HepG2 (cell line): Measurements from ENCODE around the gene COQ4. TPM values are rescaled to one million over a fixed set of nuclear protein-coding genes. Genes with fewer than 3 reads are reported as not detected.

ENCODE experiments used
- FOXA3 ChIP-seq: IDR thresholded peaks from 2 replicates; pipeline ENCODE4 v1.6.1; 2016; ENCODE audit warnings: missing genetic modification reagents, missing compliant biosample characterization
- HNF4A ChIP-seq: sonication (generic); formaldehyde crosslinking; IDR thresholded peaks from 2 replicates; pipeline ENCODE4 v1.4.0; 2020; ENCODE audit warnings: missing genetic modification reagents
- MAZ ChIP-seq, 2 experiments: sonication (generic) in 1 of 2; formaldehyde crosslinking in 1 of 2; IDR thresholded peaks; 2 replicates each; pipeline versions ENCODE4 v1.5.0 to v1.6.1; 2012 to 2020; ENCODE audit warnings: low read depth in 2 of 2, mild to moderate bottlenecking in 2 of 2, borderline replicate concordance in 1 of 2, improper control_type of control experiment in 1 of 2, low read length in 1 of 2, missing genetic modification reagents in 1 of 2, moderate library complexity in 1 of 2
- MIXL1 ChIP-seq: IDR thresholded peaks from 2 replicates; pipeline ENCODE4 v1.6.1; 2016
- NFKB2 ChIP-seq: sonication (generic); formaldehyde crosslinking; IDR thresholded peaks from 2 replicates; pipeline ENCODE4 v1.4.0; 2020; ENCODE audit warnings: missing genetic modification reagents, borderline replicate concordance
- PRDM15 ChIP-seq: sonication (generic); formaldehyde crosslinking; IDR thresholded peaks from 2 replicates; pipeline ENCODE4 v1.4.0; 2020; ENCODE audit warnings: missing genetic modification reagents
- ZBTB38 ChIP-seq: sonication (generic); formaldehyde crosslinking; IDR thresholded peaks from 2 replicates; pipeline ENCODE4 v1.5.1; 2020; ENCODE audit warnings: mild to moderate bottlenecking, missing genetic modification reagents
- ZFYVE20 ChIP-seq: sonication (generic); formaldehyde crosslinking; IDR thresholded peaks from 2 replicates; pipeline ENCODE4 v1.8.0; 2023; ENCODE audit warnings: low read depth, mild to moderate bottlenecking, moderate library complexity, missing genetic modification reagents, borderline replicate concordance
- ZIK1 ChIP-seq: sonication (generic); formaldehyde crosslinking; IDR thresholded peaks from 2 replicates; pipeline ENCODE4 v1.5.0; 2020; ENCODE audit warnings: mild to moderate bottlenecking, low read depth, missing genetic modification reagents, borderline replicate concordance
- ZNF121 ChIP-seq: sonication (generic); formaldehyde crosslinking; IDR thresholded peaks from 2 replicates; pipeline ENCODE4 v1.5.0; 2020; ENCODE audit warnings: mild to moderate bottlenecking, missing genetic modification reagents
- ZNF138 ChIP-seq: sonication (generic); formaldehyde crosslinking; IDR thresholded peaks from 2 replicates; pipeline ENCODE4 v1.5.0; 2020; ENCODE audit warnings: mild to moderate bottlenecking, low read depth, missing genetic modification reagents
- ZNF572 ChIP-seq: sonication (generic); formaldehyde crosslinking; IDR thresholded peaks from 2 replicates; pipeline ENCODE4 v1.5.1; 2020; ENCODE audit warnings: mild to moderate bottlenecking, missing genetic modification reagents
- ZNF674 ChIP-seq: sonication (generic); formaldehyde crosslinking; IDR thresholded peaks from 2 replicates; pipeline ENCODE4 v1.5.0; 2020; ENCODE audit warnings: low read depth, mild to moderate bottlenecking, missing genetic modification reagents
- polyA plus RNA-seq, 8 experiments: library from polyadenylated mRNA; depleted of rRNA in 3 of 8; stranded (reverse) in 7 of 8; unstranded in 1 of 8; fragments of >200 nt; fragmentation: Illumina TruSeq in 4 of 8; extraction: Trizol in 4 of 8; gene quantifications; 2 replicates each; pipeline versions ENCODE4 v1.2.1 to v1.2.3, GENCODE V29; 2011 to 2016; ENCODE audit warnings: low read depth in 4 of 8, missing spikeins in 1 of 8, mixed read lengths in 1 of 8; ENCODE audit not compliant: insufficient read depth in 1 of 8
- total RNA-seq, 5 experiments: library from RNA; depleted of rRNA; stranded (reverse); fragments of >200 nt; fragmentation: Illumina TruSeq; extraction: Trizol; gene quantifications; 2 replicates each; pipeline ENCODE4 v1.2.3, GENCODE V29; 2016; ENCODE audit warnings: low read depth in 1 of 5
- TF ChIP-seq, protein P1 (sequence below): sonication (generic); formaldehyde crosslinking; IDR thresholded peaks from 2 replicates; pipeline ENCODE4 v1.9.0; 2021; ENCODE audit warnings: mild to moderate bottlenecking, missing genetic modification reagents
- TF ChIP-seq, protein P2 (sequence below): IDR thresholded peaks from 2 replicates; pipeline ENCODE4 v1.6.1; 2016
- TF ChIP-seq, protein P3 (sequence below): IDR thresholded peaks from 2 replicates; pipeline ENCODE4 v1.6.1; 2016; ENCODE audit warnings: missing biosample characterization, missing genetic modification reagents, low read depth

Gene COQ4
- total and polyA plus RNA-seq, 2 of the 13 experiments (the other 11 are each of a cell fraction or from before 2014, with no cell fraction given): 26.1 to 36.0 TPM

GRCh38 chr9:128296340-128297220 lies 26.1 kb upstream of the COQ4 start (continued):
- TF ChIP-seq, protein P1, sequence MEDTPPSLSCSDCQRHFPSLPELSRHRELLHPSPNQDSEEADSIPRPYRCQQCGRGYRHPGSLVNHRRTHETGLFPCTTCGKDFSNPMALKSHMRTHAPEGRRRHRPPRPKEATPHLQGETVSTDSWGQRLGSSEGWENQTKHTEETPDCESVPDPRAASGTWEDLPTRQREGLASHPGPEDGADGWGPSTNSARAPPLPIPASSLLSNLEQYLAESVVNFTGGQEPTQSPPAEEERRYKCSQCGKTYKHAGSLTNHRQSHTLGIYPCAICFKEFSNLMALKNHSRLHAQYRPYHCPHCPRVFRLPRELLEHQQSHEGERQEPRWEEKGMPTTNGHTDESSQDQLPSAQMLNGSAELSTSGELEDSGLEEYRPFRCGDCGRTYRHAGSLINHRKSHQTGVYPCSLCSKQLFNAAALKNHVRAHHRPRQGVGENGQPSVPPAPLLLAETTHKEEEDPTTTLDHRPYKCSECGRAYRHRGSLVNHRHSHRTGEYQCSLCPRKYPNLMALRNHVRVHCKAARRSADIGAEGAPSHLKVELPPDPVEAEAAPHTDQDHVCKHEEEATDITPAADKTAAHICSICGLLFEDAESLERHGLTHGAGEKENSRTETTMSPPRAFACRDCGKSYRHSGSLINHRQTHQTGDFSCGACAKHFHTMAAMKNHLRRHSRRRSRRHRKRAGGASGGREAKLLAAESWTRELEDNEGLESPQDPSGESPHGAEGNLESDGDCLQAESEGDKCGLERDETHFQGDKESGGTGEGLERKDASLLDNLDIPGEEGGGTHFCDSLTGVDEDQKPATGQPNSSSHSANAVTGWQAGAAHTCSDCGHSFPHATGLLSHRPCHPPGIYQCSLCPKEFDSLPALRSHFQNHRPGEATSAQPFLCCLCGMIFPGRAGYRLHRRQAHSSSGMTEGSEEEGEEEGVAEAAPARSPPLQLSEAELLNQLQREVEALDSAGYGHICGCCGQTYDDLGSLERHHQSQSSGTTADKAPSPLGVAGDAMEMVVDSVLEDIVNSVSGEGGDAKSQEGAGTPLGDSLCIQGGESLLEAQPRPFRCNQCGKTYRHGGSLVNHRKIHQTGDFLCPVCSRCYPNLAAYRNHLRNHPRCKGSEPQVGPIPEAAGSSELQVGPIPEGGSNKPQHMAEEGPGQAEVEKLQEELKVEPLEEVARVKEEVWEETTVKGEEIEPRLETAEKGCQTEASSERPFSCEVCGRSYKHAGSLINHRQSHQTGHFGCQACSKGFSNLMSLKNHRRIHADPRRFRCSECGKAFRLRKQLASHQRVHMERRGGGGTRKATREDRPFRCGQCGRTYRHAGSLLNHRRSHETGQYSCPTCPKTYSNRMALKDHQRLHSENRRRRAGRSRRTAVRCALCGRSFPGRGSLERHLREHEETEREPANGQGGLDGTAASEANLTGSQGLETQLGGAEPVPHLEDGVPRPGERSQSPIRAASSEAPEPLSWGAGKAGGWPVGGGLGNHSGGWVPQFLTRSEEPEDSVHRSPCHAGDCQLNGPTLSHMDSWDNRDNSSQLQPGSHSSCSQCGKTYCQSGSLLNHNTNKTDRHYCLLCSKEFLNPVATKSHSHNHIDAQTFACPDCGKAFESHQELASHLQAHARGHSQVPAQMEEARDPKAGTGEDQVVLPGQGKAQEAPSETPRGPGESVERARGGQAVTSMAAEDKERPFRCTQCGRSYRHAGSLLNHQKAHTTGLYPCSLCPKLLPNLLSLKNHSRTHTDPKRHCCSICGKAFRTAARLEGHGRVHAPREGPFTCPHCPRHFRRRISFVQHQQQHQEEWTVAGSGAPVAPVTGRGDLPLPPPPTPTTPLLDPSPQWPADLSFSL (CRISPR knock-in tag): no peak
- TF ChIP-seq, protein P2, sequence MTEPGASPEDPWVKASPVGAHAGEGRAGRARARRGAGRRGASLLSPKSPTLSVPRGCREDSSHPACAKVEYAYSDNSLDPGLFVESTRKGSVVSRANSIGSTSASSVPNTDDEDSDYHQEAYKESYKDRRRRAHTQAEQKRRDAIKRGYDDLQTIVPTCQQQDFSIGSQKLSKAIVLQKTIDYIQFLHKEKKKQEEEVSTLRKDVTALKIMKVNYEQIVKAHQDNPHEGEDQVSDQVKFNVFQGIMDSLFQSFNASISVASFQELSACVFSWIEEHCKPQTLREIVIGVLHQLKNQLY: no peak
- TF ChIP-seq HNF4A (CRISPR knock-in tag) (peak; percentile 64; the same call in 1 of the 2 replicates), FOXA3 (CRISPR knock-in tag) (peak; percentile 24; the same call in 1 of the 2 replicates), MIXL1 (CRISPR knock-in tag) (no peak), PRDM15 (CRISPR knock-in tag) (no peak), ZIK1 (CRISPR knock-in tag) (no peak), ZFYVE20 (CRISPR knock-in tag) (no peak), NFKB2 (CRISPR knock-in tag) (no peak), ZBTB38 (CRISPR knock-in tag) (no peak), ZNF674 (CRISPR knock-in tag) (no peak), ZNF121 (CRISPR knock-in tag) (0 out of 2 replicates have a peak, but pooled peaks have one; percentile 17), ZNF572 (CRISPR knock-in tag) (no peak), ZNF138 (CRISPR knock-in tag) (no peak), MAZ (IDR thresholded peaks at IDR 0.05; ENCODE audit: borderline replicate concordance, low read depth, low read length) (no peak), MAZ (CRISPR knock-in tag; IDR thresholded peaks at IDR 0.05; ENCODE audit: low read depth) (peak; percentile 6; the same call in 1 of the 2 replicates)
- TF ChIP-seq, protein P3, sequence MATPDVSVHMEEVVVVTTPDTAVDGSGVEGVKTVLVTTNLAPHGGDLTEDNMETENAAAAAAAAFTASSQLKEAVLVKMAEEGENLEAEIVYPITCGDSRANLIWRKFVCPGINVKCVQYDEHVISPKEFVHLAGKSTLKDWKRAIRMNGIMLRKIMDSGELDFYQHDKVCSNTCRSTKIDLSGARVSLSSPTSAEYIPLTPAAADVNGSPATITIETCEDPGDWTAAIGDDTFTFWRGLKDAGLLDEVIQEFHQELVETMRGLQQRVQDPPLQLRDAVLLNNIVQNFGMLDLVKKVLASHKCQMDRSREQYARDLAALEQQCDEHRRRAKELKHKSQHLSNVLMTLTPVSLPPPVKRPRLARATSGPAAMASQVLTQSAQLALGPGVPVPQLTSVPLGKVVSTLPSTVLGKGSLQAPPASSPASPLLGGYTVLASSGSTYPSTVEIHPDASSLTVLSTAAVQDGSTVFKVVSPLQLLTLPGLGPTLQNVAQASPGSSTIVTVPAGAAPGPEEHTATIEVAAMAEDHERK (CRISPR knock-in tag): no peak
